ENCODE results near the gene GPR55. TPM values are rescaled to one million over a fixed set of nuclear protein-coding genes. Genes with fewer than 3 reads are reported as not detected.

Gene GPR55
- total RNA-seq, 4 donors from 2014 or later = 0.72 to 1.2 TPM; not detected in 2

GRCh38 chr2:230949966-230950873 is 25.2 kb upstream of the GPR55 start:
- Histone ChIP-seq H3K36me3 (no peaks in the 10 kb centered on the region), H3K9me3 (no peaks in the 10 kb centered on the region), H3K4me3 (no peak overlapping the region), H3K27ac (no peak overlapping the region), H3K27me3 (no peaks in the 10 kb centered on the region), H3K4me1 (no peaks in the 10 kb centered on the region)
- TF ChIP-seq POLR2AphosphoS5 (IDR thresholded peaks at IDR 0.05) = no peak
- TF ChIP-seq, protein P1, sequence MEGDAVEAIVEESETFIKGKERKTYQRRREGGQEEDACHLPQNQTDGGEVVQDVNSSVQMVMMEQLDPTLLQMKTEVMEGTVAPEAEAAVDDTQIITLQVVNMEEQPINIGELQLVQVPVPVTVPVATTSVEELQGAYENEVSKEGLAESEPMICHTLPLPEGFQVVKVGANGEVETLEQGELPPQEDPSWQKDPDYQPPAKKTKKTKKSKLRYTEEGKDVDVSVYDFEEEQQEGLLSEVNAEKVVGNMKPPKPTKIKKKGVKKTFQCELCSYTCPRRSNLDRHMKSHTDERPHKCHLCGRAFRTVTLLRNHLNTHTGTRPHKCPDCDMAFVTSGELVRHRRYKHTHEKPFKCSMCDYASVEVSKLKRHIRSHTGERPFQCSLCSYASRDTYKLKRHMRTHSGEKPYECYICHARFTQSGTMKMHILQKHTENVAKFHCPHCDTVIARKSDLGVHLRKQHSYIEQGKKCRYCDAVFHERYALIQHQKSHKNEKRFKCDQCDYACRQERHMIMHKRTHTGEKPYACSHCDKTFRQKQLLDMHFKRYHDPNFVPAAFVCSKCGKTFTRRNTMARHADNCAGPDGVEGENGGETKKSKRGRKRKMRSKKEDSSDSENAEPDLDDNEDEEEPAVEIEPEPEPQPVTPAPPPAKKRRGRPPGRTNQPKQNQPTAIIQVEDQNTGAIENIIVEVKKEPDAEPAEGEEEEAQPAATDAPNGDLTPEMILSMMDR (IDR thresholded peaks at IDR 0.05) = no peak
- no peak for TF ChIP-seq POLR2A (IDR thresholded peaks at IDR 0.05)
- peak in 1 of 2 donors; percentile 70 for DNase-seq (ENCODE audit: low spot score in 2 of 2)
- WGBS = 89% methylated on average over 20 of the region's 20 CpGs

- Histone ChIP-seq H3K9me3 (no peaks in the 10 kb centered on the region), H3K4me1 (peaks cover 3% of the 10 kb centered on the region), H3K4me3 (no peak overlapping the region), H3K27ac (no peak overlapping the region), H3K36me3 (no peaks in the 10 kb centered on the region), H3K27me3 (no peaks in the 10 kb centered on the region)
- TF ChIP-seq EP300 (IDR thresholded peaks at IDR 0.05) (no peak), POLR2A (IDR thresholded peaks at IDR 0.05) (no peak), POLR2AphosphoS5 (IDR thresholded peaks at IDR 0.05) (no peak)
- TF ChIP-seq, protein P1 (IDR thresholded peaks at IDR 0.05) = no peak
- peak in 1 of 2 donors; percentile 4 for DNase-seq (ENCODE audit: low spot score in 2 of 2)
- 94% methylated on average over 9 of the region's 10 CpGs for WGBS
Measured at GRCh38 chr2:230947908-230948365, 22.9 kb upstream of the GPR55 start.

DNA sequence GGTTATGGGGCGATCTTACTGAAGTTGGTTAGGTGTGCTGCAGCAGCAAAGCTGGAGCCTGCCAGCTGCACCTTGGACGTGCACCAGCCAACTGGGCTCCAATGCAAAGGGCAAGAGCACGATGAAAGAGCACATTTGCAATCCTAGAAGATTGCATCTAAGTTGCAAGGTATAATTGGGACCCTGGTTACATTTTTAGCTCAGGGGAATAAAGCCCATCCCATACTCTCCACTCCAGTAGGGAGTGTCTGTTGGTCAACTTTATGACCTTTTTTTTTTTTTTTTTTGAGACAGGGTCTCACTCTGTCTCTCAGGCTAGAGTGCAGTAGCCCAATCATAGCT is 22.2 kb upstream of the GPR55 start:
- H3K4me1 ChIP-seq = peaks cover 3% of the 10 kb centered on the region
- no peaks in the 10 kb centered on the region for H3K9me3 ChIP-seq
- TF ChIP-seq EP300 (IDR thresholded peaks at IDR 0.05) = no peak
- TF ChIP-seq, protein P1 (IDR thresholded peaks at IDR 0.05) = no peak
- TF ChIP-seq POLR2AphosphoS5 (IDR thresholded peaks at IDR 0.05) = no peak
- no peak for TF ChIP-seq POLR2A (IDR thresholded peaks at IDR 0.05)
- no peak overlapping the region for H3K4me3 ChIP-seq
- no peaks in the 10 kb centered on the region for H3K36me3 ChIP-seq
- 80% methylated on average over 3 of the region's 3 CpGs for WGBS
- no peak overlapping the region for H3K27ac ChIP-seq
- no peak for DNase-seq (ENCODE audit: low spot score in 2 of 2)
- no peaks in the 10 kb centered on the region for H3K27me3 ChIP-seq

- no peak for DNase-seq (ENCODE audit: low spot score in 2 of 2)
Measured at GRCh38 chr2:230946429-230947234, 21.6 kb upstream of the GPR55 start.

More at GRCh38 chr2:230946429-230947234, 21.6 kb upstream of the GPR55 start:
- TF ChIP-seq POLR2A (IDR thresholded peaks at IDR 0.05) (no peak), POLR2AphosphoS5 (IDR thresholded peaks at IDR 0.05) (no peak), EP300 (IDR thresholded peaks at IDR 0.05) (no peak)
- TF ChIP-seq, protein P1 (IDR thresholded peaks at IDR 0.05) = no peak
- Histone ChIP-seq H3K27ac (no peak overlapping the region), H3K4me3 (no peak overlapping the region), H3K36me3 (no peaks in the 10 kb centered on the region), H3K4me1 (peaks cover 3% of the 10 kb centered on the region), H3K9me3 (no peaks in the 10 kb centered on the region), H3K27me3 (no peaks in the 10 kb centered on the region)
- 86% methylated on average over 7 of the region's 7 CpGs for WGBS
